ENCODE results near the gene CDK5RAP2. TPM values are rescaled to one million over a fixed set of nuclear protein-coding genes. Genes with fewer than 3 reads are reported as not detected.
"Not testable (repeated sequence)": the region's sequence is repeated elsewhere in the genome, so short reads cannot be mapped to it uniquely, and the experiment has no call there.

CDK5RAP2 gene
- total RNA-seq, 1 donor from 2014 or later: 16.8 TPM

DNA sequence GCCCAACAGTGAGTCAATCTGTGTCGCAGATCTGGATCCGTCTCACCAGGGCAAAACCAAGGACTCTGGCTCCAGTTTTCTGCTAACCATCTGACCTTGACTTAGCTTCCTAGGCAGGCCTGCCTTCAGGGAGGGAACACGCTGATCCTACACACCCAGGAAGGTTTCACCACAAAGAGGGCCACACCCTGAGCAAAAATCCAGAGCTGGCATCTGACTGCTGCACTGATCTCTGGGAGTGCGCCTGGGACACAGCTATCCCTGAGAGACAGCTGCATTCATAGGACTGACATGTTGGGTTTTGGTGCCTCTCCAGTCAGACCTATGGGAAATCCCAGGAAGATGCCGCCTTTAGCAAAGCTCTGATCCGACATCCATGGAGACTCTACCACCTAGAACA is 47.5 kb downstream of the CDK5RAP2 start:
- peak; percentile 80 for DNase-seq (ENCODE audit: low read depth)
- FAIRE-seq: peak; percentile 70
- peaks cover 11% of the 10 kb centered on the region for H3K36me3 ChIP-seq (ENCODE audit: control insufficient read depth, insufficient read depth, low read length)

GRCh38 chr9:120531683-120532300 is 48.2 kb downstream of the CDK5RAP2 start:
- peak; percentile 61 for TF ChIP-seq CTCF (IDR thresholded peaks at IDR 0.05; ENCODE audit: insufficient read depth, low read length, severe bottlenecking)
- DNase-seq (ENCODE audit: low read depth) (peak; percentile 57), FAIRE-seq (no peak)

More for the DNA sequence above, 47.5 kb downstream of the CDK5RAP2 start:
- TF ChIP-seq CTCF (IDR thresholded peaks at IDR 0.05; ENCODE audit: insufficient read depth, low read length, severe bottlenecking): no peak
- H3K27me3 ChIP-seq (ENCODE audit: control insufficient read depth, insufficient read depth, low read length): no peaks in the 10 kb centered on the region
- H3K4me3 ChIP-seq (ENCODE audit: low read depth, low read length): peak overlapping the region; percentile 1

GRCh38 chr9:120530220-120530832 is 49.6 kb downstream of the CDK5RAP2 start:
- H3K36me3 ChIP-seq (ENCODE audit: control insufficient read depth, insufficient read depth, low read length): peaks cover 13% of the 10 kb centered on the region
- H3K27me3 ChIP-seq (ENCODE audit: control insufficient read depth, insufficient read depth, low read length); H3K4me3 ChIP-seq (ENCODE audit: low read depth, low read length); FAIRE-seq; DNase-seq (ENCODE audit: low read depth): not testable (repeated sequence)

More at GRCh38 chr9:120531683-120532300, 48.2 kb downstream of the CDK5RAP2 start:
- H3K27me3 ChIP-seq (ENCODE audit: control insufficient read depth, insufficient read depth, low read length): no peaks in the 10 kb centered on the region
- H3K4me3 ChIP-seq (ENCODE audit: low read depth, low read length): no peak overlapping the region
- peaks cover 13% of the 10 kb centered on the region for H3K36me3 ChIP-seq (ENCODE audit: control insufficient read depth, insufficient read depth, low read length)

GRCh38 chr9:120528829-120529228 is 51.1 kb downstream of the CDK5RAP2 start:
- no peak for FAIRE-seq
- TF ChIP-seq CTCF (IDR thresholded peaks at IDR 0.05; ENCODE audit: insufficient read depth, low read length, severe bottlenecking): no peak
- no peaks in the 10 kb centered on the region for H3K27me3 ChIP-seq (ENCODE audit: control insufficient read depth, insufficient read depth, low read length)
- peaks cover 13% of the 10 kb centered on the region for H3K36me3 ChIP-seq (ENCODE audit: control insufficient read depth, insufficient read depth, low read length)
- no peak overlapping the region for H3K4me3 ChIP-seq (ENCODE audit: low read depth, low read length)
- DNase-seq (ENCODE audit: low read depth): no peak

DNA sequence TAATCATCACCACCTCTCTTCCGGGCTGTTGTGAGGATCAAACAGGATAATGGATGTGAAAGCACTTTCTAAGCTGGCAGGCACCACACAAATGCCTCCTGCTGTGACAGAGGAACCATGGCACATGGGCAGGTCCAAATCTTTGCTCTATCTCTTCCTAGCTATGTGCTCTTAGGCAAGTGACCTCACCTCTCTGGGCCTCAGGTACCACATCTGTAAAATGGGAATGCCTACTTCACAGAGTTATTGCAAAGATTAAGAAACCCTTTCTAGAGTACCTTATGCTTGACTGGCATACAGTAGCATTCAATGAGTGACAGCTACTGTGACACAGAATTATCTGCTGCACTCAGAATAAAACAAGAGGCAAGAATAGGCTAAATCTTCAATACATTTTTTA is 51.6 kb downstream of the CDK5RAP2 start:
- TF ChIP-seq CTCF (IDR thresholded peaks at IDR 0.05; ENCODE audit: insufficient read depth, low read length, severe bottlenecking): no peak
- H3K4me3 ChIP-seq (ENCODE audit: low read depth, low read length): no peak overlapping the region
- no peak for DNase-seq (ENCODE audit: low read depth)
- H3K27me3 ChIP-seq (ENCODE audit: control insufficient read depth, insufficient read depth, low read length): no peaks in the 10 kb centered on the region
- H3K36me3 ChIP-seq (ENCODE audit: control insufficient read depth, insufficient read depth, low read length): peaks cover 13% of the 10 kb centered on the region
- no peak for FAIRE-seq

- Histone ChIP-seq H3K36me3 (ENCODE audit: control insufficient read depth, insufficient read depth, low read length) (peaks cover 13% of the 10 kb centered on the region), H3K4me3 (ENCODE audit: low read depth, low read length) (no peak overlapping the region), H3K27me3 (ENCODE audit: control insufficient read depth, insufficient read depth, low read length) (no peaks in the 10 kb centered on the region)
- no peak for TF ChIP-seq CTCF (IDR thresholded peaks at IDR 0.05; ENCODE audit: insufficient read depth, low read length, severe bottlenecking)
- FAIRE-seq: no peak
- no peak for DNase-seq (ENCODE audit: low read depth)
Observed at GRCh38 chr9:120526534-120526933, 53.4 kb downstream of the CDK5RAP2 start.
